CD8-positive, alpha-beta memory T cell (primary cell): ENCODE measurements around the gene LSP1. TPM values are rescaled to one million over a fixed set of nuclear protein-coding genes. Genes with fewer than 3 reads are reported as not detected.
"Not testable (repeated sequence)": the region's sequence is repeated elsewhere in the genome, so short reads cannot be mapped to it uniquely, and the experiment has no call there.

Experiments used
- CTCF ChIA-PET: fragments of 350-600 bp; sonication (Branson Sonifier 250); formaldehyde crosslinking; loops from one replicate; lab custom pipeline; 2021; ENCODE audit warnings: antibody characterized with exemption; lab: Charles Lee
- POLR2A ChIA-PET: fragments of 350-600 bp; sonication (Branson Sonifier 250); formaldehyde crosslinking; loops from one replicate; lab custom pipeline; 2021; ENCODE audit warnings: antibody characterized with exemption; lab: Charles Lee
- DNase-seq, 5 donors: peaks; one replicate each; pipeline versions ENCODE4 v3.0.0 to v3.0.0-alpha.2; 2020 to 2022; ENCODE audit warnings: mixed read lengths in 1 of 5
- H3K27ac ChIP-seq: one replicate; pipeline ENCODE4 v1.7.0; 2013; ENCODE audit warnings: low read depth, mild to moderate bottlenecking, low read length, moderate library complexity
- H3K27me3 ChIP-seq: 2 replicates; pipeline ENCODE4 v1.7.0; 2013; ENCODE audit warnings: low read length, mild to moderate bottlenecking; ENCODE audit not compliant: insufficient read depth, poor library complexity, severe bottlenecking
- H3K36me3 ChIP-seq: 2 replicates; pipeline ENCODE4 v1.7.0; 2013; ENCODE audit warnings: mild to moderate bottlenecking, low read length, moderate library complexity; ENCODE audit not compliant: insufficient read depth
- H3K4me1 ChIP-seq: 2 replicates; pipeline ENCODE4 v1.7.0; 2013; ENCODE audit warnings: mild to moderate bottlenecking, low read length, moderate library complexity; ENCODE audit not compliant: insufficient read depth
- H3K4me3 ChIP-seq: 2 replicates; pipeline ENCODE4 v1.7.0; 2013; ENCODE audit warnings: mild to moderate bottlenecking, low read length
- H3K9me3 ChIP-seq: 2 replicates; pipeline ENCODE4 v1.7.0; 2013; ENCODE audit warnings: mild to moderate bottlenecking, low read length
- H3K27ac Mint-ChIP-seq, 8 donors: one replicate each; pipeline ENCODE4 v1.8.0; 2020 to 2021; ENCODE audit warnings: mixed read lengths in 8 of 8, mild to moderate bottlenecking in 6 of 8, inconsistent platforms in 3 of 8, moderate library complexity in 3 of 8
- H3K27me3 Mint-ChIP-seq, 2 donors: one replicate each; pipeline ENCODE4 v1.8.0; 2020 to 2021; ENCODE audit warnings: mixed read lengths in 2 of 2, mild to moderate bottlenecking in 1 of 2, moderate library complexity in 1 of 2
- H3K36me3 Mint-ChIP-seq, 3 donors: one replicate each; pipeline ENCODE4 v1.8.0; 2020 to 2021; ENCODE audit warnings: mixed read lengths in 3 of 3, inconsistent platforms in 1 of 3, mild to moderate bottlenecking in 1 of 3
- H3K4me1 Mint-ChIP-seq, 3 donors: one replicate each; pipeline ENCODE4 v1.8.0; 2020 to 2021; ENCODE audit warnings: mixed read lengths in 3 of 3, inconsistent platforms in 1 of 3, mild to moderate bottlenecking in 1 of 3
- H3K4me3 Mint-ChIP-seq, 7 donors: one replicate each; pipeline ENCODE4 v1.8.0; 2020 to 2021; ENCODE audit warnings: mixed read lengths in 7 of 7, mild to moderate bottlenecking in 6 of 7, moderate library complexity in 4 of 7, inconsistent platforms in 2 of 7
- H3K9me3 Mint-ChIP-seq, 5 donors: one replicate each; pipeline ENCODE4 v1.8.0; 2020 to 2022; ENCODE audit warnings: mixed read lengths in 5 of 5, mild to moderate bottlenecking in 3 of 5, moderate library complexity in 2 of 5, inconsistent platforms in 1 of 5
- polyA plus RNA-seq: library from polyadenylated mRNA; unstranded; fragments of 300-500 nt; fragmentation: Illumina TruSeq; gene quantifications from one replicate; pipeline ENCODE4 v1.2.3, GENCODE V29; 2021
- total RNA-seq, 2 experiments: library from RNA; stranded (reverse); gene quantifications; one replicate each; pipeline ENCODE4 v1.2.3, GENCODE V29; 2021

LSP1 gene
- total and polyA plus RNA-seq, 3 experiments from 2014 or later: 226 to 496 (median 230) TPM

- ChIA-PET POLR2A (interaction anchor here (0.6 to 1.8 kb wide), 4 partner anchors 14 to 490 kb away, joined by 3 to 6 read pairs (median 4); no protein-coding TSS in a partner anchor), CTCF (interaction anchor here (0.7 to 2.3 kb wide), 5 partner anchors 11 to 281 kb away, joined by 3 to 13 read pairs (median 6); partner anchors contain the start of gene LSP1)
- Mint-ChIP-seq H3K36me3 (peaks cover 0 to 14% (median 0%) of the 10 kb centered on the region in 3 donors), H3K4me1 (peaks cover 42 to 80% (median 57%) of the 10 kb centered on the region in 3 donors), H3K27ac (peak overlapping the region; percentile 68 to 98 (median 88)), H3K4me3 (peak overlapping the region; percentile 37 to 90 (median 79)), H3K9me3 (no peaks in the 10 kb centered on the region), H3K27me3 (no peaks in the 10 kb centered on the region)
- no peaks in the 10 kb centered on the region for H3K27me3 ChIP-seq
- H3K27ac ChIP-seq: peak overlapping the region; percentile 4
- peak overlapping the region; percentile 26 for H3K4me3 ChIP-seq
- no peaks in the 10 kb centered on the region for H3K36me3 ChIP-seq
- DNase-seq: peak; percentile 35 to 72 (median 59)
- peaks cover 40% of the 10 kb centered on the region for H3K4me1 ChIP-seq
- no peaks in the 10 kb centered on the region for H3K9me3 ChIP-seq
Measured at GRCh38 chr11:1870721-1871466, 18.0 kb downstream of the LSP1 start.

DNA sequence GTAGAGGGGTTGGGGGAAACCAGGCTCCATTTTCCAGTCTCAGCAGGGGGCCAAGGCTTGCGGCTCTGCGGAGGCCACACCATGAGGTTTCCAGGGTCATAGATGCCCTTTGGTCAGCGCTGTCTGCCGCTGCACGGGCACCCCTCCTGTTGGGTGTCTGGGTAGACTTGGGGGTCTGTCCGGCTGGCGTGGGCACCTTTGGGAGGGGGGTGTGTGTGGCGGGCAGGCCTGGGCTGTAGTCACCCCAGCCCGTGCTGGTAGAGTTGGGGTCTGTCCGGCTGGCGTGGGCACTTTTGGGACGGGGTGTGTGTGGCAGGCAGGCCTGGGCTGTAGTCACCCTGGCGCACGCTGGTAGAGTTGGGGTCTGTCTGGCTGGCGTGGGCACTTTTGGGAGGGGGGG is 18.6 kb downstream of the LSP1 start:
- Histone ChIP-seq H3K4me1 (peaks cover 40% of the 10 kb centered on the region), H3K27ac (peak overlapping the region; percentile 4), H3K4me3 (no peak overlapping the region), H3K36me3 (no peaks in the 10 kb centered on the region), H3K9me3 (no peaks in the 10 kb centered on the region), H3K27me3 (no peaks in the 10 kb centered on the region)
- H3K9me3 Mint-ChIP-seq: no peaks in the 10 kb centered on the region
- peaks cover 39 to 79% (median 54%) of the 10 kb centered on the region in 3 donors for H3K4me1 Mint-ChIP-seq
- peak in 1 of 5 donors; percentile 26 for DNase-seq
- peaks cover 0 to 12% (median 0%) of the 10 kb centered on the region in 3 donors for H3K36me3 Mint-ChIP-seq
- POLR2A ChIA-PET: interaction anchor here (0.6 to 1.3 kb wide), 2 partner anchors 14 to 490 kb away, joined by 3 to 4 read pairs; no protein-coding TSS in a partner anchor
- H3K27ac Mint-ChIP-seq: peak overlapping the region in 7 of 8 donors; percentile 48 to 98 (median 85)
- CTCF ChIA-PET: no interaction called here
- H3K4me3 Mint-ChIP-seq: peak overlapping the region in 4 of 7 donors; percentile 53 to 86 (median 68)
- H3K27me3 Mint-ChIP-seq: no peaks in the 10 kb centered on the region

GRCh38 chr11:1872267-1872985 is 19.5 kb downstream of the LSP1 start:
- H3K27ac ChIP-seq: no peak overlapping the region
- H3K4me1 ChIP-seq: peaks cover 40% of the 10 kb centered on the region
- no peaks in the 10 kb centered on the region for H3K9me3 ChIP-seq
- Mint-ChIP-seq H3K4me3 (peak overlapping the region in 4 of 7 donors; percentile 12 to 58 (median 46)), H3K27me3 (no peaks in the 10 kb centered on the region), H3K4me1 (peaks cover 39 to 73% (median 51%) of the 10 kb centered on the region in 3 donors), H3K36me3 (peaks cover 0 to 7% (median 0%) of the 10 kb centered on the region in 3 donors), H3K27ac (peak overlapping the region in 7 of 8 donors; percentile 53 to 98 (median 76)), H3K9me3 (no peaks in the 10 kb centered on the region)
- ChIA-PET CTCF (no interaction called here), POLR2A (no interaction called here)
- H3K4me3 ChIP-seq: no peak overlapping the region
- DNase-seq: peak in 1 of 5 donors; percentile 46
- H3K27me3 ChIP-seq: no peaks in the 10 kb centered on the region
- no peaks in the 10 kb centered on the region for H3K36me3 ChIP-seq

- Histone ChIP-seq H3K4me1 (peaks cover 35% of the 10 kb centered on the region), H3K9me3 (no peaks in the 10 kb centered on the region), H3K27me3 (no peaks in the 10 kb centered on the region), H3K4me3 (no peak overlapping the region), H3K36me3 (no peaks in the 10 kb centered on the region), H3K27ac (no peak overlapping the region)
- peak overlapping the region in 1 of 7 donors; percentile 74 for H3K4me3 Mint-ChIP-seq
- H3K36me3 Mint-ChIP-seq: peaks cover 0 to 10% (median 0%) of the 10 kb centered on the region in 3 donors
- H3K9me3 Mint-ChIP-seq: no peaks in the 10 kb centered on the region
- H3K4me1 Mint-ChIP-seq: peaks cover 39 to 70% (median 48%) of the 10 kb centered on the region in 3 donors
- ChIA-PET CTCF (no interaction called here), POLR2A (no interaction called here)
- H3K27ac Mint-ChIP-seq: peak overlapping the region in 6 of 8 donors; percentile 53 to 88 (median 79)
- DNase-seq: peak in 1 of 5 donors; percentile 39
- no peaks in the 10 kb centered on the region for H3K27me3 Mint-ChIP-seq
Measured at GRCh38 chr11:1873048-1873812, 20.3 kb downstream of the LSP1 start.

GRCh38 chr11:1873813-1874150 is 20.9 kb downstream of the LSP1 start:
- CTCF ChIA-PET, H3K36me3 ChIP-seq, H3K9me3 Mint-ChIP-seq, H3K27me3 ChIP-seq, H3K4me3 ChIP-seq, H3K36me3 Mint-ChIP-seq, H3K27me3 Mint-ChIP-seq, POLR2A ChIA-PET, H3K9me3 ChIP-seq, H3K27ac ChIP-seq, DNase-seq, H3K4me3 Mint-ChIP-seq: not testable (repeated sequence)
- Mint-ChIP-seq H3K27ac (peak overlapping the region in 1 of 8 donors; percentile 83), H3K4me1 (peaks cover 39 to 67% (median 47%) of the 10 kb centered on the region in 3 donors)
- H3K4me1 ChIP-seq: peaks cover 30% of the 10 kb centered on the region

- H3K27ac ChIP-seq, H3K27me3 ChIP-seq, H3K36me3 ChIP-seq, H3K9me3 Mint-ChIP-seq, H3K9me3 ChIP-seq, POLR2A ChIA-PET, H3K27me3 Mint-ChIP-seq, H3K36me3 Mint-ChIP-seq, H3K4me3 Mint-ChIP-seq, H3K4me3 ChIP-seq: not testable (repeated sequence)
- CTCF ChIA-PET: interaction anchor here (0.7 kb wide), 1 partner anchor 24 kb away, joined by 3 read pairs; no protein-coding TSS in a partner anchor
- peak in 2 of 5 donors; percentile 0 to 42 for DNase-seq
- Mint-ChIP-seq H3K4me1 (peaks cover 31 to 63% (median 39%) of the 10 kb centered on the region in 3 donors), H3K27ac (peak overlapping the region in 1 of 8 donors; percentile 61)
- H3K4me1 ChIP-seq: peaks cover 22% of the 10 kb centered on the region
Measured at GRCh38 chr11:1874441-1875092, 21.7 kb downstream of the LSP1 start.
